Gastroesophageal sphincter (tissue), 3 donors: ENCODE results near the gene RPL27.

Experiments used
- EP300 ChIP-seq: sonication (generic); formaldehyde crosslinking; IDR thresholded peaks from one replicate; pipeline ENCODE4 v1.6.1; 2017; ENCODE audit warnings: antibody characterized with exemption, mild to moderate bottlenecking
- POLR2A ChIP-seq, 2 donors: fragments of 450-650 bp; IDR thresholded peaks; one replicate each; pipeline ENCODE4 v1.6.1; 2017; ENCODE audit warnings: antibody characterized with exemption in 2 of 2, mild to moderate bottlenecking in 2 of 2, moderate library complexity in 1 of 2
- POLR2AphosphoS5 ChIP-seq: sonication (generic); formaldehyde crosslinking; IDR thresholded peaks from one replicate; pipeline ENCODE4 v1.6.1; 2017; ENCODE audit warnings: antibody characterized with exemption
- TF ChIP-seq, protein P1 (sequence below), 4 experiments: fragments of 200-600 bp in 2 of 4; fragments of 450-650 bp in 2 of 4; sonication (generic) in 1 of 4; IDR thresholded peaks; one replicate each; pipeline ENCODE4 v1.5.1; 2017 to 2019; ENCODE audit warnings: antibody characterized with exemption in 4 of 4, mild to moderate bottlenecking in 2 of 4, moderate library complexity in 2 of 4

- TF ChIP-seq, protein P1, sequence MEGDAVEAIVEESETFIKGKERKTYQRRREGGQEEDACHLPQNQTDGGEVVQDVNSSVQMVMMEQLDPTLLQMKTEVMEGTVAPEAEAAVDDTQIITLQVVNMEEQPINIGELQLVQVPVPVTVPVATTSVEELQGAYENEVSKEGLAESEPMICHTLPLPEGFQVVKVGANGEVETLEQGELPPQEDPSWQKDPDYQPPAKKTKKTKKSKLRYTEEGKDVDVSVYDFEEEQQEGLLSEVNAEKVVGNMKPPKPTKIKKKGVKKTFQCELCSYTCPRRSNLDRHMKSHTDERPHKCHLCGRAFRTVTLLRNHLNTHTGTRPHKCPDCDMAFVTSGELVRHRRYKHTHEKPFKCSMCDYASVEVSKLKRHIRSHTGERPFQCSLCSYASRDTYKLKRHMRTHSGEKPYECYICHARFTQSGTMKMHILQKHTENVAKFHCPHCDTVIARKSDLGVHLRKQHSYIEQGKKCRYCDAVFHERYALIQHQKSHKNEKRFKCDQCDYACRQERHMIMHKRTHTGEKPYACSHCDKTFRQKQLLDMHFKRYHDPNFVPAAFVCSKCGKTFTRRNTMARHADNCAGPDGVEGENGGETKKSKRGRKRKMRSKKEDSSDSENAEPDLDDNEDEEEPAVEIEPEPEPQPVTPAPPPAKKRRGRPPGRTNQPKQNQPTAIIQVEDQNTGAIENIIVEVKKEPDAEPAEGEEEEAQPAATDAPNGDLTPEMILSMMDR (IDR thresholded peaks at IDR 0.05) = no peak
- TF ChIP-seq POLR2A (IDR thresholded peaks at IDR 0.05) (no peak), EP300 (no peak), POLR2AphosphoS5 (no peak)
Observed at GRCh38 chr17:42985225-42985624, 13.0 kb upstream of the RPL27 start.
